Smooth muscle cell (in vitro differentiated cells): Measurements from ENCODE around the gene PAFAH1B2. TPM values are rescaled to one million over a fixed set of nuclear protein-coding genes. Genes with fewer than 3 reads are reported as not detected.
"Not testable (repeated sequence)": the region's sequence is repeated elsewhere in the genome, so short reads cannot be mapped to it uniquely, and the experiment has no call there.

Experiments
- DNase-seq: peaks from one replicate; lab custom pipeline; 2025; ENCODE audit not compliant: unreplicated experiment; lab: John Stamatoyannopoulos, UW
- H2AFZ ChIP-seq: fragments of 200-600 bp; sonication (generic); 2 replicates; pipeline ENCODE4 v1.6.0; 2016; ENCODE audit warnings: antibody characterized with exemption, low read depth, mild to moderate bottlenecking
- H3F3A ChIP-seq: fragments of 200-600 bp; sonication (generic); 2 replicates; pipeline ENCODE4 v1.6.0; 2017; ENCODE audit warnings: antibody characterized with exemption, low read depth
- H3K27ac ChIP-seq: fragments of 200-600 bp; sonication (generic); 2 replicates; pipeline ENCODE4 v1.5.1; 2016; ENCODE audit warnings: low read depth, mild to moderate bottlenecking
- H3K27me3 ChIP-seq: fragments of 200-600 bp; sonication (generic); 2 replicates; pipeline ENCODE4 v1.6.1; 2016; ENCODE audit warnings: low read depth, mild to moderate bottlenecking
- H3K36me3 ChIP-seq: fragments of 200-600 bp; sonication (generic); 2 replicates; pipeline ENCODE4 v1.5.1; 2016; ENCODE audit warnings: low read depth
- H3K4me1 ChIP-seq: fragments of 200-600 bp; sonication (generic); 2 replicates; pipeline ENCODE4 v1.5.1; 2016; ENCODE audit warnings: low read depth
- H3K4me2 ChIP-seq: fragments of 200-600 bp; sonication (generic); 2 replicates; pipeline ENCODE4 v1.6.0; 2016; ENCODE audit warnings: mild to moderate bottlenecking
- H3K4me3 ChIP-seq: fragments of 200-600 bp; sonication (generic); 2 replicates; pipeline ENCODE4 v1.5.1; 2016; ENCODE audit warnings: mild to moderate bottlenecking
- H3K79me2 ChIP-seq: fragments of 200-600 bp; sonication (generic); 2 replicates; pipeline ENCODE4 v1.6.0; 2016; ENCODE audit warnings: low read depth, mild to moderate bottlenecking
- H3K9ac ChIP-seq: fragments of 200-600 bp; sonication (generic); 2 replicates; pipeline ENCODE4 v1.6.0; 2016; ENCODE audit warnings: low read depth
- H3K9me3 ChIP-seq: fragments of 200-600 bp; sonication (generic); replicated peaks from 2 replicates; pipeline ENCODE4 v1.5.1; 2016; ENCODE audit warnings: low read depth
- H4K20me1 ChIP-seq: fragments of 200-600 bp; sonication (generic); 2 replicates; pipeline ENCODE4 v1.6.0; 2016; ENCODE audit warnings: low read depth
- WGBS: methylation state at CpG from one replicate; pipeline ENCODE4 v1.1.7; 2016; ENCODE audit warnings: low lambda C conversion rate; 5-methylcytosine and 5-hydroxymethylcytosine counted together
- polyA plus RNA-seq: library from polyadenylated mRNA; unstranded; fragments of >200 nt; fragmentation: Nextera tagmentation; extraction: Ambion mirVana; gene quantifications from 2 replicates; pipeline ENCODE4 v1.2.1, GENCODE V29; 2016
- total RNA-seq: library from RNA; depleted of rRNA; stranded (reverse); fragments of >200 nt; gene quantifications from 2 replicates; pipeline ENCODE4 v1.2.3, GENCODE V29; 2014
- TF ChIP-seq, protein P1 (sequence below): fragments of 200-600 bp; sonication (generic); IDR thresholded peaks from 2 replicates; pipeline ENCODE4 v1.5.1; 2017; ENCODE audit warnings: borderline replicate concordance, mild to moderate bottlenecking, antibody characterized with exemption; ENCODE audit not compliant: insufficient read depth, poor library complexity, severe bottlenecking

Gene PAFAH1B2
- total and polyA plus RNA-seq, 2 experiments from 2014 or later, result 30.7 to 146 TPM

DNA sequence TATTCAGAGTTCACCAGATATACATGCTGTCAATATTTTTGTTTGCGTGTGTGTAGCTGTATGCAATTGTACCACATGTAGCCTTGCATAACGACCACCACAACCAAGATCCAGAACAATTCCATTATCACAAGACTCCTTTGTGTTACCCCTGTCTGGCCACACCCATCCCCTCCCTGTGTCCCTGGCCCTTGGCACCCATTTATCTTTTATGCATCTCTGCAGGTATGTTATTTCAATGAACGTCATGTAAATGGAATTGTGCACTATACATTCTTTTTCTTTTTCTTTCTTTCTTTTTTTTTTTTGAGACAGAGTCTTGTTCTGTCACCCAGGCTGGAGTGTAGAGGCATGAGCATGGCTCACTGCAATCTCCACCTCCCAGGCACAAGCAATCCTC, 9.7 kb upstream of the PAFAH1B2 start:
- H3K4me3 ChIP-seq, result no peak overlapping the region
- H4K20me1 ChIP-seq, result no peaks in the 10 kb centered on the region
- DNase-seq, result no peak
- H3F3A ChIP-seq, result no peaks in the 10 kb centered on the region
- no peaks in the 10 kb centered on the region for H3K27me3 ChIP-seq
- 85% methylated on average over 3 of the region's 3 CpGs for WGBS
- no peaks in the 10 kb centered on the region for H3K36me3 ChIP-seq
- H3K9ac ChIP-seq, result no peak overlapping the region
- no peak overlapping the region for H3K27ac ChIP-seq
- TF ChIP-seq, protein P1, sequence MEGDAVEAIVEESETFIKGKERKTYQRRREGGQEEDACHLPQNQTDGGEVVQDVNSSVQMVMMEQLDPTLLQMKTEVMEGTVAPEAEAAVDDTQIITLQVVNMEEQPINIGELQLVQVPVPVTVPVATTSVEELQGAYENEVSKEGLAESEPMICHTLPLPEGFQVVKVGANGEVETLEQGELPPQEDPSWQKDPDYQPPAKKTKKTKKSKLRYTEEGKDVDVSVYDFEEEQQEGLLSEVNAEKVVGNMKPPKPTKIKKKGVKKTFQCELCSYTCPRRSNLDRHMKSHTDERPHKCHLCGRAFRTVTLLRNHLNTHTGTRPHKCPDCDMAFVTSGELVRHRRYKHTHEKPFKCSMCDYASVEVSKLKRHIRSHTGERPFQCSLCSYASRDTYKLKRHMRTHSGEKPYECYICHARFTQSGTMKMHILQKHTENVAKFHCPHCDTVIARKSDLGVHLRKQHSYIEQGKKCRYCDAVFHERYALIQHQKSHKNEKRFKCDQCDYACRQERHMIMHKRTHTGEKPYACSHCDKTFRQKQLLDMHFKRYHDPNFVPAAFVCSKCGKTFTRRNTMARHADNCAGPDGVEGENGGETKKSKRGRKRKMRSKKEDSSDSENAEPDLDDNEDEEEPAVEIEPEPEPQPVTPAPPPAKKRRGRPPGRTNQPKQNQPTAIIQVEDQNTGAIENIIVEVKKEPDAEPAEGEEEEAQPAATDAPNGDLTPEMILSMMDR, result no peak
- no peaks in the 10 kb centered on the region for H3K79me2 ChIP-seq
- H3K9me3 ChIP-seq, result no peaks in the 10 kb centered on the region
- no peaks in the 10 kb centered on the region for H3K4me1 ChIP-seq
- no peak overlapping the region for H3K4me2 ChIP-seq
- no peak overlapping the region for H2AFZ ChIP-seq

DNA sequence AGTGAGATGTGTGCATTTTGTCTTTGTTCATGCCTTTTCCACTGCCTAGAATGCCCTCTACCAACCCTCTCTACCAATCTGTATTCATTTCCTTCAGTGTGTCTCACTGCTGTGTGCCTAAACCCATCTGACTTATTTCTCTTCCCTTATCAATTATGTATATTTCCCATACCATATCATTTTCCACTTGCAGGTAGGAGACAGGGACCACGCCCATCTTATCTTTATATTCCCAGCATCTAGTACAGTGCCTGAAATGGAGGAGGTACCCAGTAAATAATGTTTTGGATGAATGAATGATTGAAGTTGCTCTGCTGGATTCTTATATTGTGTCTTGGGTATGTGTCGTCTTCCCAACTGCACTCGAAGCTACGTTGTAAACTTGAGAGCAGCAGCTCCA, 9.1 kb upstream of the PAFAH1B2 start:
- not testable (repeated sequence) for H3K4me3 ChIP-seq, H3K4me1 ChIP-seq, DNase-seq

DNA sequence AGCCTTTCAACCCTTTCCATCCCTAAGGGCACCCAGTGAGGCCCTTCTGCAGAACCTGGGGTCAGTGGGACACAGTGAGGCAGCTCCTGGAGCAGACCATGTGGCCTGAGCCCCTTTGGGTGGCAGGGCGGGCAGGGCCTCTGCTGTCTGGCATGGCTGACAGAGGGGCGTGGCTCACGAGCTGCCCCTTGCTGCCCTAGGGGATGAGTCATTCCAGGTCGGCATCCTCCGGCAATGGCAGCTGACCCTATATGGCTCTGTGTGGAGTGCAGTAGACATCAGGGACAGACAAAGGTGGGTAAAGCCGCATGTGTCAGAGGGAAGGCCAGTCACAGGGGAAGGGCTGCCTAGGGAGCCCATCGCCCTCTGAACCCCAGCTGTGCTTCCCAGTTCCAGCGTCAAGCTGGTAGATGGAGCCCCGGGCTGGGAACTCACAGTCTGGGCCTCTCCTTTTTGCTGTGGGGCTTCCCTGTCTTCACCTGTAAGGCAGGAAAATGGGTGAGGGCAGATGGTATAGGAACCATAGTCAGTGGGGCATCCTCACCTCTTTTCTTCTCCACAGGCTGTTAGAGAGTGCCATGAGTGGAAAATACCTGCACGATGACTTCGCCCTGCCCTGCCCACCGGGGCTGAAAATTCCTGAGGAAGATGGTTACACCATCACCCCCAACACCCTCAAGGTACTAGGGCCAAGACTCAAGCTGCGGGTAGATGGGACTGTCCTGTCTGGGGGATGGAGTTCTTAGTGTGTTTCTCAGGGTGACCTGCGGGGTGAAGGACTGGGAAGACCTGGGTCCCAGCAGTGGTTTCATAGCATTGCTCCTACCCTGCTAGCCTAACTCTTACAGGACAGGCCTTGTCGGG, 6.6 kb upstream of the PAFAH1B2 start:
- not testable (repeated sequence) for H4K20me1 ChIP-seq, H3K27ac ChIP-seq, H3K36me3 ChIP-seq, H3K4me2 ChIP-seq, H3K79me2 ChIP-seq, H3K9ac ChIP-seq, H3K27me3 ChIP-seq, H2AFZ ChIP-seq, H3K4me3 ChIP-seq, H3K4me1 ChIP-seq, H3K9me3 ChIP-seq, H3F3A ChIP-seq, DNase-seq
- WGBS, result no CpG with 5 or more reads among the region's 15 CpGs

More for the DNA sequence above, 9.1 kb upstream of the PAFAH1B2 start:
- H4K20me1 ChIP-seq, H3K9me3 ChIP-seq, H3F3A ChIP-seq, H2AFZ ChIP-seq, H3K9ac ChIP-seq, H3K27ac ChIP-seq, H3K36me3 ChIP-seq, H3K4me2 ChIP-seq, H3K79me2 ChIP-seq, H3K27me3 ChIP-seq: not testable (repeated sequence)
- 100% methylated on average over 1 of the region's 4 CpGs for WGBS

DNA sequence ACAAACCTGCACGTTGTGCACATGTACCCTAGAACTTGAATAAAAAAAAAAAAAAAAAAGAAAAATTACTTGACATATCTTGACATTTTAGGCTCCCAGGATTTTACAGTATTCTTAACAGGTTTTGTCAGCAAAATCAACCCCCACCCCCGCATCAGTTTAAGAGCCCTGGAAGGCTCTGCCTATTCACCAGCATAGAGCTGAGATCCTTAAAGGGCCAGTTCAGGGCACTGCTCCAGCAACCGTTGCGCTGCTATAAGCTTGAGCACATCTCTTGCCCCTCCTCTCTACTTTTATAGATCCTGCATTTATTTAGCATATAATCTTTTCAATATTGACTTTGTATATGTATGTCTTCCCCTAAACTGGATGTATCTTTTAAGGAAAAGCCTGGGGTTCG, 697 bp upstream of the PAFAH1B2 start:
- peak overlapping the region; percentile 99 for H2AFZ ChIP-seq
- no peaks in the 10 kb centered on the region for H3K27me3 ChIP-seq
- peak overlapping the region; percentile 74 for H3K9ac ChIP-seq
- H3K4me2 ChIP-seq, result peak overlapping the region; percentile 88
- H4K20me1 ChIP-seq, result peaks cover 38% of the 10 kb centered on the region
- H3K9me3 ChIP-seq, result no peaks in the 10 kb centered on the region
- peak overlapping the region; percentile 82 for H3K27ac ChIP-seq
- H3K4me1 ChIP-seq, result peaks cover 19% of the 10 kb centered on the region
- H3K4me3 ChIP-seq, result peak overlapping the region; percentile 93
- no peaks in the 10 kb centered on the region for H3K36me3 ChIP-seq
- no peak for DNase-seq
- H3F3A ChIP-seq, result peaks cover 7% of the 10 kb centered on the region
- H3K79me2 ChIP-seq, result peaks cover 43% of the 10 kb centered on the region
- 14% methylated on average over 5 of the region's 5 CpGs for WGBS
- TF ChIP-seq, protein P1, result no peak
